HG03175 (cell line): ENCODE measurements around the gene HPS4.

Experiments used
- ATAC-seq: cut with Tn5 transposase; IDR thresholded peaks from one replicate; pipeline ENCODE4 v1.9.1; 2021; ENCODE audit warnings: mild to moderate bottlenecking, moderate library complexity; ENCODE audit not compliant: unreplicated experiment

The HPS4 gene

GRCh38 chr22:26499188-26499703 lies 15.7 kb upstream of the HPS4 start:
- no peak for ATAC-seq

DNA sequence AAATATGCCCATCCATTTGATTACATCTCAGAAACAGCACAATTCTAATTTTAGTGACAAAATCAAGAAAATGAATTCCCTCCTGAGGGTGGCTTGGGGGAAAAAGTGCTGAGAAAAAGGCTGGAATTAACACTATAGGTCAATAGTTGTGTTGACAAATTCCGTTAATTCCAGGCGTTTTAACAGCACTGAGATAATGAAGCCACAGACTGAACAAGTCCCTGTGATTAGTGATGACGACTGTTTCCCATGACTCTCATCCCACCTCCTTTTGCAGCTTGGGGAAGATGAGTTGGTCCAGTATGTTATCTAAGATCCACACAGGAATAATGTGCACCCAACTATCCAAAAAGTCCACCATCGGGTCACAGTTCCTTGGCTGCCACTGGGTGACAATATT lies 12.9 kb upstream of the HPS4 start:
- no peak for ATAC-seq

DNA sequence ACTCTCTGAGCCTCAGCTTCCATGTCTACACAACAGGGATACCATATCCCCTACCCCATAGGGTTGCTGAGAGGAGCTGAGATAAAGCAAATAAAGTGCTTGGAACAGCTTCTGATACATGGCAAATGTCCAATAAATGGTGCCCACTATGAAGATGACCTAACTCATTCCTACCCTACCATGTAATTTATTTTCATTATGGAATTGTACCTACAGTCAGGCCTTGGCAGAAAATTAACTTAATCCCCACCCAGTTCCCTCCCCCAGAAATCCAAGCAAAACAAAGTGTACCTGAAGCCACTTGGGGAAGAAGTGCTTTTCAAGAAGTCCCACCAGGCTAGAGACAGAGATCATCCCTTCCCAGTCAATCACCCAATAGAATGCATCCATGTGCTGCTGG lies 10.9 kb upstream of the HPS4 start:
- no peak for ATAC-seq

- no peak for ATAC-seq
Measured at GRCh38 chr22:26492220-26492619, 8.6 kb upstream of the HPS4 start.

GRCh38 chr22:26489447-26490036 lies 6.0 kb upstream of the HPS4 start:
- ATAC-seq, result no peak

DNA sequence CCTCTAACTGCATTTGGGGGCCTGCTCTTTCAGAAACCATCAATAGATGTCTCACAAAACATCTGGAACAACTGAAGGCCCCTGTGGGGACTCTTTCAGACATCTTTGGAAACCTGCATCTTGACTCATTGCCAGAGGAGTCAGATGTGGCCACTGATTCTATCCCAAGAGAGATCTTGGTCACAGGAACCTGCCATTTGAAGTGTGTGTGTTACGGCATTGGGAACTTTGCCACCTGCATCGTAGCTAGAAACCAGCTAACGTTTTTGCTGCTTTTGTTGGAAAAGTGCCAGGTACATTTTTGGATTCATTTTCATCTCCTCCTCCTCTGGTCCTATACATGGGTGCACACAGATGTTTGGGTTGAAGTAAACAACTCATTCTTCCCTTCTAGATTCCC lies 4.4 kb upstream of the HPS4 start:
- no peak for ATAC-seq

DNA sequence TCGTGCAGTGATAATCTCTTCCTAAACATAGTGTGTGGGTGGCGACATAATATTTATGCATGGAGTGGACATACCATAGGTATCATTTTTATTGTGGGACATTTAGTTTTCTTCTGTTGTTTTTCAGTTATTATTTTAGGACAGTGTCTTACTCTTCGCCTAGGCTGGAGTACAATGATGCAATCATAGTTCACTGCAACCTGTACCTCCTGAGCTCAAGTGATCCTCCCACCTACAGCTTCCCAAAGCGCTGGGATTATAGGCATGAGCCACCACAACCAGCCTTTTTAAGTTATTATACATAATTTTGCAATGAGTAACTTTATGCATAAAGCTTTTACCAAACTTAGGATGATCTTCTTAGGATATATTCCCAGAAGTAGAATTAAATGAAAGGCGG lies 2.8 kb upstream of the HPS4 start:
- no peak for ATAC-seq

DNA sequence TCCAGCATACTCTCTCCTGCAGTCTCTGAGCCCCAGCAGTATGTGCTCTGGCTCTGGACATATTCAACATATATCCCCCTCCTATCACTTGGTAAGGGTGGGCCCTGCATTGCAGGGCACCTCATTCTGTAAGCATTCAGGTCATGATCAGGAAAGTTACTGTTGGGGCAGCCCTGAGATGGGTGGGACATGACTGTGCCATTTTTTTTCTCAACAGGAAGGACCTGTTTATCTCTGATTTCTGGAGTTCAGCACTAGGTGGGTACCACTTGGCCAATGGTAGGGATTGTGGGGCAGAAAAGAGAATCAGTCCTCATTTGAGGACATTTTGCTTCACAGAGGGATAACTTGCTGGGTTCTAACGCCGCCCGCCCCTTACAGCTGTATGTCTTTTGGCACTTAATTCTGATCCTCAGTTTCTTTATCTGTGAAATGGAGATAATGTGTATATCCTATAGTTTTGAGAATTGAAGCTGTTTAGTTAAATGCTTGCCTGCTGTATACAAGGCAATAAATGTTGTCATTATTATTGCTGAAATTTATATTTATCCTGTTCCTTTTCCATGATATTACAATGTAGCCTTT lies 2.3 kb upstream of the HPS4 start:
- no peak for ATAC-seq

DNA sequence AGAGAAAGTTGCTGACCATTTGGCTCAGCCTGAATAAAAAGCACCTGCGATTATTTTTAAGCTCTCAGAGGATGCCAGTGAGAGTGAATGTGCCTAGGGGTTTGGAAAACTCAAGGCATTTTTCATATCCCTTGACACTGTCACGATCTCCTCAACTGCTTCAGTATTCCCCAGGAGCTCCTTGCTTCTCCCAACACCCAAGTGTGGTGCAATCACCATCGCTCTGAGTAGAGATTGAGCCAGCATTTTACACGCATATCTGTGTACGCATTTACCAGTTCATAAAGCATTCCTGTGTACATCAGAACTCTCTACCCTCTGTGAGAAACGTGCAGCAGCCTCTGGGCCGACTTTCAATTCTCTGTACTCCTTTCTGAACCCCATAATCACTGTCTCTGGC lies 1.4 kb upstream of the HPS4 start:
- no peak for ATAC-seq

DNA sequence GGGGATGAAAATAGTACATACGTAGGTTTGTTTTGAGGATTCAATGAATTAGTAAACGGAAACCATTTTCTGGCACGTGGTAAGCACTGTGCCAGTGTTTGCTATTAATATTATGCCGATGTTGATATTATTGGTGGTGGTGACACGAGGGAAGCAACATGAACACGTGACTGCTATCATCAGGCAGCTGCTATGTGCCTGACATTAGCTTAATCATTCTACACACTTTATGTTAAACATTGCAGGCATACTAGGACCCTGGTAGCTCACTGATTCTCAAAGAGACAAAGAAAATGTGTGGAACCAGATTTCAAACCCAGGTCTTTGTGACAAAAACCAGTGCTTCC lies 750 bp upstream of the HPS4 start:
- ATAC-seq, result no peak

GRCh38 chr22:26483043-26483438 lies 542 bp downstream of the HPS4 start:
- ATAC-seq, result no peak

DNA sequence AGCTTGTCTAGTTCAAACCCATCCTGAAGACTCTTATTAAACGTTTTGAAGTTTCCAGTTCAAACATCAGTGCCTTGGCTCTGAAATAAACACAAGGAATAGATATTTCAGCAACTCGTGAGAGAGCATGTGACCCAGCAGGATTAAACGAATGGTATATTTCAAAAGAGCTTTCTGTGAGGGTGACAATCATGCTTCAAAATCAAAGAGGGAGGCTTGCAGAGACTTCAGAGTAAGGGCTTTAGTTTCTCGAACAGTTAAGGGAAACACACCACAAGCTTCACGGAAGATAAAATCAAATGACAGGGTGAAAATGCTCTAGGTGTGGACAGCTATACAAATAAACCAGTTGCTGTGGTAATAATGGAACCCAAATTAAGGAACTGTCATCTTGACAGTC lies 1.4 kb downstream of the HPS4 start:
- no peak for ATAC-seq

DNA sequence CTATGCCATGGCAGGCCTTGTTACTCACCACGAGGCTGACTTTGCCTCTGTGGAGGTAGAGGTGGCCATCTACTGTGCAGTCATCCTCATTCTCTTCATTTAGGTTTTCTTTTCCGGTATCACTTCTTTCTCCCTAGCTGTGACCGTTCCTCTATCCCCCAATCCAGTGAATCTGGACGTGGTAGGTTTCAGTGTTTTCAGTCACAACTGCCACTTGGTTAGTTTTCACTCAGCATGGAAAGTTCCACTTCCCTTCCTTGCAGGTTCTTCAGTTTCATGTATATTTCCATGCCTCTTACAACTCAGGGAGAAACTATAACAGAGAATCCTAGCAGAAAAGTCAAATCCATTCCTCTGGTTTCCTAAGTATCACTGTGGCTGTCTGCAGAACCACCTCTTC lies 1.9 kb downstream of the HPS4 start:
- no peak for ATAC-seq

GRCh38 chr22:26481112-26481693 lies 2.4 kb downstream of the HPS4 start:
- no peak for ATAC-seq

- no peak for ATAC-seq
Measured at GRCh38 chr22:26480611-26480932, 3.0 kb downstream of the HPS4 start.

DNA sequence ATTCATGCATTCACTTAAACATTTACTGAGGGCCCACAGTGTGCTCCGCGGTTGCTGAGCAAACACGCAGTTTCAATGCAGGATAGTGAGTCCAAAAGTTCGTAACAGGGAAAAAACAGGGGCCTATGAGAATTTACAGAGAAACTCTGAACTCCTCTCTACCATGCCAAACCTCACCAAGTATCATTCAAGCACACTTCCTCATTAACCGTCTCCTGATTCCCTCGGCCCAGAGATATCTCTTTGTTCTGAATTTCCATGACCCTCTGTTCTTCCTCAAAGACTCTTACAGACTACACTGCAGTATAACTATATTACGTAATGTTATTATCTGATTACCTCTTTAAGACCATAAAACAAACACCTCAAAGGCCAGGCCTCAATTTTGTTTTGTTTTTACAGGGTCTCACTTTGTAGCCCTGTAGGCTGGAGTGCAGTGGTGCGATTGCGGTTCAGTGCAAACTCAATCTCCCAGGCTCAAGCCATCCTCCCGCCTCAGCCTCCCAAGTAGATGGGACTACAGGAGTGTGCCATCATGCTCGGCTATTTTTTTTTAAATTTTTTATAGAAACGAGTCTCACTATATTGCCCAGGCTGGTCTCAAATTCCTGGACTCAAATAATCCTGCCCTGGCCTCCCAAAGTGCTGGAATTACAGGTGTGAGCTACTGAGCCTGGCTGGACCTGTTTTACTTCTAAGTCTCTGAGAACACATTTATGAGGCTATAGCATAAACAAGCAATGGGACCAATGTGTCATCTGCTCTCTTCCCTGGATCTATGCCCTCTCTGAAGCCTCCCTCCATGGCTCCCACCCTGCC lies 3.6 kb downstream of the HPS4 start:
- no peak for ATAC-seq

DNA sequence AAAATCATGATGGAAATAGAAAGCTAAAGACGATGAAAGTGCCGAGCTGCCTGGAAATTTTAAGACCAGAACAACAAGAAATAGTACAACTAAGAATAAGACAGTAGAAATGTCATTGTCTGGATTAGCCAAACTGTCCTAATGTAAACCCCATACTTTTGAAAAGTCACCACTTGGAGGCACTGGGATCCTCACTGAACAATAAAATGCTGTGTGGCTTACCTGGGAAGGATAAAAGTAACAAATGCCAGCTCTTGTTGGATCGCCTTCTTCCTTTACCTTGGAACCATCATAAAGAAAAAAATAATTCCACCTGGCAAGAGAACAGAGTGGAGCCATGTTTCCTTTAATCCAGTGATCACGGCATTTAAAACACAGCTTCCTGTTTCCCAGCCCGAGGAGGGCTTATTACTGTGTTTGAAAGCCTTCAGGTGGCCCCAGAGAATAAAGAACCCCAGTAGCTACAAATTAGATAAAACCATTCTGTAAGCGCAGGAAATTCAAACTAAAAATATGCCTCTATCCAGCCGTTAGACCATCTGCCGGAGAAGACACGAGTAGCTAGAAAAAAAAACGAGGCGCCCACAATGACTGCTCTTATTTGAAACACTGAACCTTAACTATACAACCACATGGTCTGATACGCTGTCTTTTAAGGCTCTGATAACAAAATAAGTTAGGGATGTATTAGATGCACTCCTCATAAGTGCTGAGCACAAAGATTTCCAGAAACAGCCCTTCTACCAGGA lies 4.4 kb downstream of the HPS4 start:
- no peak for ATAC-seq

DNA sequence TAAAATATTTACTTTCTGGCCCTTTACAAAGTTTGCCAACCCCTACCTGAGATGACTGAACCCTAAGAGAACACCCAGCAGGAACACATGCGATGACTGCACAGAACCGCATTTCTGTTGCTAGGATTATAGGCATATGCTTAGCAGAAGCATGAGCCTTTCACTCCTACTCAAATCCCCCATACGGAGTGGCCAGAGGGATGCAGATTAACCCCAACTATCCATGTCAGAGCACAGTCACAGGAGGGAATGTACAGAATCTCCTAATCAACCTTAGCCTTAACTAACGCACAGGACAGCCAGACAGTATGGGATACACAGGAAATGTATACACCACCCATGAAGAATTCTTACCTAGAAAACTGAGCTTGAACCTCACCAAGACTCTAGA lies 6.2 kb downstream of the HPS4 start:
- no peak for ATAC-seq

- ATAC-seq, result no peak
Measured at GRCh38 chr22:26476705-26477340, 6.8 kb downstream of the HPS4 start.

DNA sequence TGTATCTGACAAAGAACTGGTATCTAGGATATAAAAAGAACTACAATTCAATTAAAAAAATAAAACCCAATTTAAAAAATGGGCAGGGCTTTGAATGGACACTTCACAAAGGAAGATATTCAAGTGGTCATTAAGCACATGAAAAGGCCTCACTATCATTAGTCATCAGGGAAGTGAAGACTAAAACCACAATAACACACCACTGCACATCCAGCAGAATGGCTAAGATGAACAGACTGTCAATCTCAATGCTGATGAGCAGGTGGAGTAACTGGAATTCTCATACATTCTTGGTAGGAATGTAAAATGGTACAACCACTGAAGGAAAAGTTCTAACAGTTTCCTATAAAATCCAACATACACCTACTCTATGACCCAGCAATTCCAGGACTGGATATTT lies 8.9 kb downstream of the HPS4 start:
- no peak for ATAC-seq

DNA sequence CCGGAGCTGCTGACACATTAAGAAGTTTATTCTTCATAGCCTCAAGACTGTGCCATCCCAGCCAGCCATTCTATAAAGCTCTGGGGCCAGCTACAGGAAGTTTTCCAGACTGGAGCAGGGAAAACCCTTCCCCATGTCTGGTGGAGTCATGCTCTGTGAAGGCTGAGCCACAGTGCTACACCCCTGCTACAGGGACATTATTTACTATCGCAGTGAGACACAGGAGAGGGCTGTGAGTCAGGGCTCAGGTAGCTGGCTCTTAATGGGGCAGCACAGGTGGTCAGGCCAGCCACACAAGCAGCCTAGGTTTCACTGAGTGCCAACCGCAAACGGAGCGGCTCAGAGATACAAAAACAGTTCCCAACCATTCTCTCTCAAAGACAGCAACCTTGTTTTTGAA lies 12.1 kb downstream of the HPS4 start:
- no peak for ATAC-seq
